Activated B cell treated with CpG ODN at 0.5 μM for 24 hours (primary cell): ENCODE measurements around the gene AOPEP. TPM values are rescaled to one million over a fixed set of nuclear protein-coding genes. Genes with fewer than 3 reads are reported as not detected.
"Not testable (repeated sequence)": the region's sequence is repeated elsewhere in the genome, so short reads cannot be mapped to it uniquely, and the experiment has no call there.

Experiments
- ATAC-seq: fragments of 200-7000 bp; cut with Tn5 transposase; one replicate; pipeline ENCODE4 v1.10.0; 2021; ENCODE audit warnings: low read depth, mild to moderate bottlenecking, moderate library complexity
- CTCF ChIA-PET: fragments of 350-600 bp; sonication (Branson Sonifier 250); formaldehyde crosslinking; loops from one replicate; lab custom pipeline; 2021; ENCODE audit warnings: antibody characterized with exemption; lab: Charles Lee
- POLR2A ChIA-PET: fragments of 350-600 bp; sonication (Branson Sonifier 250); formaldehyde crosslinking; loops from one replicate; lab custom pipeline; 2021; ENCODE audit warnings: antibody characterized with exemption; lab: Charles Lee
- DNase-seq: peaks from one replicate; pipeline ENCODE4 v3.0.0; 2022
- H3K27ac Mint-ChIP-seq: one replicate; pipeline ENCODE4 v1.8.0; 2020; ENCODE audit warnings: mixed read lengths
- H3K27me3 Mint-ChIP-seq: one replicate; pipeline ENCODE4 v1.8.0; 2021; ENCODE audit warnings: mixed read lengths
- H3K36me3 Mint-ChIP-seq: one replicate; pipeline ENCODE4 v1.8.0; 2021; ENCODE audit warnings: low read depth, mixed read lengths
- H3K4me1 Mint-ChIP-seq: one replicate; pipeline ENCODE4 v1.8.0; 2021; ENCODE audit warnings: mixed read lengths
- H3K4me3 Mint-ChIP-seq: one replicate; pipeline ENCODE4 v1.8.0; 2020; ENCODE audit warnings: mild to moderate bottlenecking, mixed read lengths
- H3K9me3 Mint-ChIP-seq: one replicate; pipeline ENCODE4 v1.8.0; 2020; ENCODE audit warnings: mixed read lengths
- intact Hi-C: fragments of 100-400 bp; cut with micrococcal nuclease; formaldehyde crosslinking; loops from one replicate; pipeline ENCODE4 v1.15.1; 2024
- total RNA-seq: library from RNA; stranded (reverse); gene quantifications from 2 replicates; pipeline ENCODE4 v1.2.3, GENCODE V29; 2022
- TF ChIP-seq, protein P1 (sequence below): fragments of 200-600 bp; IDR thresholded peaks from one replicate; pipeline ENCODE4 v1.8.0; 2022; ENCODE audit warnings: antibody characterized with exemption, mild to moderate bottlenecking

AOPEP gene
- total RNA-seq, 1 donor from 2014 or later, result 20.4 TPM

GRCh38 chr9:94936419-94936818, 209.9 kb downstream of the AOPEP start:
- Mint-ChIP-seq H3K36me3 (peaks cover 3% of the 10 kb centered on the region), H3K27ac (no peak overlapping the region), H3K9me3 (no peaks in the 10 kb centered on the region), H3K27me3 (no peaks in the 10 kb centered on the region), H3K4me3 (no peak overlapping the region), H3K4me1 (no peaks in the 10 kb centered on the region)
- intact Hi-C loops, result no loop called here
- TF ChIP-seq, protein P1, sequence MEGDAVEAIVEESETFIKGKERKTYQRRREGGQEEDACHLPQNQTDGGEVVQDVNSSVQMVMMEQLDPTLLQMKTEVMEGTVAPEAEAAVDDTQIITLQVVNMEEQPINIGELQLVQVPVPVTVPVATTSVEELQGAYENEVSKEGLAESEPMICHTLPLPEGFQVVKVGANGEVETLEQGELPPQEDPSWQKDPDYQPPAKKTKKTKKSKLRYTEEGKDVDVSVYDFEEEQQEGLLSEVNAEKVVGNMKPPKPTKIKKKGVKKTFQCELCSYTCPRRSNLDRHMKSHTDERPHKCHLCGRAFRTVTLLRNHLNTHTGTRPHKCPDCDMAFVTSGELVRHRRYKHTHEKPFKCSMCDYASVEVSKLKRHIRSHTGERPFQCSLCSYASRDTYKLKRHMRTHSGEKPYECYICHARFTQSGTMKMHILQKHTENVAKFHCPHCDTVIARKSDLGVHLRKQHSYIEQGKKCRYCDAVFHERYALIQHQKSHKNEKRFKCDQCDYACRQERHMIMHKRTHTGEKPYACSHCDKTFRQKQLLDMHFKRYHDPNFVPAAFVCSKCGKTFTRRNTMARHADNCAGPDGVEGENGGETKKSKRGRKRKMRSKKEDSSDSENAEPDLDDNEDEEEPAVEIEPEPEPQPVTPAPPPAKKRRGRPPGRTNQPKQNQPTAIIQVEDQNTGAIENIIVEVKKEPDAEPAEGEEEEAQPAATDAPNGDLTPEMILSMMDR, result no peak
- ChIA-PET POLR2A (no interaction called here), CTCF (no interaction called here)
- ATAC-seq (no peak), DNase-seq (no peak)

GRCh38 chr9:94937214-94937903, 210.9 kb downstream of the AOPEP start:
- no peaks in the 10 kb centered on the region for H3K27me3 Mint-ChIP-seq
- DNase-seq (no peak), ATAC-seq (no peak)
- H3K4me3 Mint-ChIP-seq, result no peak overlapping the region
- no peaks in the 10 kb centered on the region for H3K4me1 Mint-ChIP-seq
- no peak overlapping the region for H3K27ac Mint-ChIP-seq
- ChIA-PET POLR2A (no interaction called here), CTCF (no interaction called here)
- H3K9me3 Mint-ChIP-seq, result no peaks in the 10 kb centered on the region
- peaks cover 3% of the 10 kb centered on the region for H3K36me3 Mint-ChIP-seq
- intact Hi-C loops, result no loop called here
- TF ChIP-seq, protein P1, result no peak

DNA sequence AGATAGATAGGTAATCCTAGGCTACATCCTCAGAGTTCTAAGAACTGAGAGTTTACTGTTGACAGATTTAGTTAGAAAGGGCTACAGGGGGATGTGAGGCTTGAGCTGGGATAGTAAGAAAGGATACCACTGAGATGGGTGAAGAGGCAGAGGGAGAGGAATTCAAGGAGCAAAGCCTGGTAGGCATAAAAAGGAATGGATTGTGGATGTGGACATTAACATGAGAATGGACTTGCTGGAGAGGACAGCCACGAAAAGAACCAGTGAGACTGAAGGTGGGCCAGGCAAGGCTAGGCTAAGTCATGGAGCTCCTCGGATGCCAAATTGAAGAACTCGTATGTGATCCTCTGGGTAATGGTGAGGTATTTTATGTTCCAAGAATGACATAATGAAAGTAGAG, 211.9 kb downstream of the AOPEP start:
- no peak overlapping the region for H3K4me3 Mint-ChIP-seq
- TF ChIP-seq, protein P1, result no peak
- intact Hi-C loops, result no loop called here
- ATAC-seq (no peak), DNase-seq (no peak)
- no peaks in the 10 kb centered on the region for H3K4me1 Mint-ChIP-seq
- POLR2A ChIA-PET, result no interaction called here
- no peak overlapping the region for H3K27ac Mint-ChIP-seq
- peaks cover 3% of the 10 kb centered on the region for H3K36me3 Mint-ChIP-seq
- H3K9me3 Mint-ChIP-seq, result no peaks in the 10 kb centered on the region
- H3K27me3 Mint-ChIP-seq, result no peaks in the 10 kb centered on the region
- CTCF ChIA-PET, result no interaction called here

DNA sequence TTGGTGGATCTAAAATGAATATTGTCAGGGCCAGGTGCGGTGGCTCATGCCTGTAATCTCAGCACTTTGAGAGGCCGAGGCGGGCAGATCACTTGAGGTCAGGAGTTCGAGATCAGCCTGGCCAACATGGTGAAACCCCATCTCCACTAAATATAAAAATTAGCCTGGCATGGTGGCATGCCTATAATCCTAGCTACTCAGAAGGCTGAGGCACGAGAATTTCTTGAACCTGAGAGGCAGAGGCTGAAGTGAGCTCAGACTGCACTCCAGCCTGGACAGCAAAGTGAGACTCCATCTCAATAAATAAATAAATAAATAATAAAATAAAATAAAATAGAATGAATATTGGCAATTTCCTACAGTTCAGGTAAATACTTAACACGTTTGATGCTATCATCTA, 213.8 kb downstream of the AOPEP start:
- ATAC-seq, H3K27me3 Mint-ChIP-seq, H3K4me3 Mint-ChIP-seq, CTCF ChIA-PET, H3K36me3 Mint-ChIP-seq, intact Hi-C loops, H3K27ac Mint-ChIP-seq, H3K9me3 Mint-ChIP-seq, DNase-seq, POLR2A ChIA-PET, H3K4me1 Mint-ChIP-seq: not testable (repeated sequence)

- Mint-ChIP-seq H3K27ac (no peak overlapping the region), H3K4me1 (no peaks in the 10 kb centered on the region), H3K27me3 (no peaks in the 10 kb centered on the region), H3K36me3 (peaks cover 3% of the 10 kb centered on the region), H3K9me3 (no peaks in the 10 kb centered on the region), H3K4me3 (no peak overlapping the region)
- intact Hi-C loops, result no loop called here
- ChIA-PET POLR2A (no interaction called here), CTCF (no interaction called here)
- no peak for DNase-seq
- TF ChIP-seq, protein P1, result no peak
- ATAC-seq, result no peak
These were observed 214.8 kb downstream of the AOPEP start for GRCh38 chr9:94941211-94941875.
